ENCODE results near the gene KYNU. TPM values are rescaled to one million over a fixed set of nuclear protein-coding genes. Genes with fewer than 3 reads are reported as not detected.

The KYNU gene
- total RNA-seq, 1 donor from 2014 or later = 34.5 TPM

DNA sequence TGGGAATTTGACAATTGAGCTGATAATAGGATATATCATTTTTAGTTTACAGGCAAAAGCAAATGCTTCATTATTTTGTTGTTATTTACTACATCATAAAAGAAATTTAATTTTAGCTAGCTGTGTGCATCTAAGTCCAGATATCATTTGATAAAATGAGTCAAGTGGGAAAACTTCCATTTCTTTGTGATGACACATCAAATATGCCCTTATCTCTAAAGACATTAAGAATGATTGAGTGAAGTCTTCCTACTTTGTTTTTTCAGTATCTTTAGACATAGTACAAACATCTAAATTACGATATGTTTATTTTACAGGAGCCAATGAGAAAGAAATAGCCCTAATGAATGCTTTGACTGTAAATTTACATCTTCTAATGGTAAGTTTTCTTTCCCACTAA, 77.0 kb downstream of the KYNU start:
- H3K4me1 ChIP-seq = no peaks in the 10 kb centered on the region
- H3K36me3 ChIP-seq = no peaks in the 10 kb centered on the region
- no peak for DNase-seq
- H3K4me3 ChIP-seq = no peak overlapping the region
- TF ChIP-seq, protein P1, sequence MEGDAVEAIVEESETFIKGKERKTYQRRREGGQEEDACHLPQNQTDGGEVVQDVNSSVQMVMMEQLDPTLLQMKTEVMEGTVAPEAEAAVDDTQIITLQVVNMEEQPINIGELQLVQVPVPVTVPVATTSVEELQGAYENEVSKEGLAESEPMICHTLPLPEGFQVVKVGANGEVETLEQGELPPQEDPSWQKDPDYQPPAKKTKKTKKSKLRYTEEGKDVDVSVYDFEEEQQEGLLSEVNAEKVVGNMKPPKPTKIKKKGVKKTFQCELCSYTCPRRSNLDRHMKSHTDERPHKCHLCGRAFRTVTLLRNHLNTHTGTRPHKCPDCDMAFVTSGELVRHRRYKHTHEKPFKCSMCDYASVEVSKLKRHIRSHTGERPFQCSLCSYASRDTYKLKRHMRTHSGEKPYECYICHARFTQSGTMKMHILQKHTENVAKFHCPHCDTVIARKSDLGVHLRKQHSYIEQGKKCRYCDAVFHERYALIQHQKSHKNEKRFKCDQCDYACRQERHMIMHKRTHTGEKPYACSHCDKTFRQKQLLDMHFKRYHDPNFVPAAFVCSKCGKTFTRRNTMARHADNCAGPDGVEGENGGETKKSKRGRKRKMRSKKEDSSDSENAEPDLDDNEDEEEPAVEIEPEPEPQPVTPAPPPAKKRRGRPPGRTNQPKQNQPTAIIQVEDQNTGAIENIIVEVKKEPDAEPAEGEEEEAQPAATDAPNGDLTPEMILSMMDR (IDR thresholded peaks at IDR 0.05) = no peak
- ATAC-seq = no peak
- no peak overlapping the region for H3K27ac ChIP-seq
- H3K27me3 ChIP-seq = no peaks in the 10 kb centered on the region
- no peaks in the 10 kb centered on the region for H3K9me3 ChIP-seq
- intact Hi-C loops (cut with DNase I) = no loop called here

- no peak for ATAC-seq
- H3K4me1 ChIP-seq = no peaks in the 10 kb centered on the region
- H3K9me3 ChIP-seq = no peaks in the 10 kb centered on the region
- H3K27ac ChIP-seq = no peak overlapping the region
- no peak overlapping the region for H3K4me3 ChIP-seq
- H3K36me3 ChIP-seq = no peaks in the 10 kb centered on the region
- H3K27me3 ChIP-seq = no peaks in the 10 kb centered on the region
- TF ChIP-seq, protein P1 (IDR thresholded peaks at IDR 0.05) = no peak
- DNase-seq = no peak
- intact Hi-C loops (cut with DNase I) = no loop called here
Observed at GRCh38 chr2:142957144-142957543, 79.7 kb downstream of the KYNU start.

DNA sequence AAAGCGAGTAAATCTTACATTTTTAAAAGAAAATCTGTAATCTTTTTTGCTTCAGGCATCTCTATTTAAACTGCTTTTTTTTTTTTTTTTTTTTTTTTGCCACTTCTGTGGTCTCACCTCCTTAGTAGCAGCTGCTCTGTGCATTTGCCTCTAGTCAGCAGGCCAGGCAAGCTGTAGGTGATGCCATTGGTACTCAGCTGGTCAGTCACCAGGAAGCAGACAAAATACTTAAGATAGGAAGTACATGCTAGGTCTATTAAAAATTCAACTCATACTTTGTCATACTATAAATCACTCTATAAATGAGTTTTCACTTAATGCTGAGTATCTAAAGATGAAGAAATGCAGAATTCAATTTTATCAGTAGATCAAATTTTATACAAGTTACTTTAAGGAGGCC, 83.7 kb downstream of the KYNU start:
- Histone ChIP-seq H3K36me3 (no peaks in the 10 kb centered on the region), H3K4me1 (no peaks in the 10 kb centered on the region), H3K4me3 (no peak overlapping the region), H3K9me3 (no peaks in the 10 kb centered on the region), H3K27me3 (no peaks in the 10 kb centered on the region), H3K27ac (no peak overlapping the region)
- ATAC-seq (no peak), DNase-seq (no peak)
- intact Hi-C loops (cut with DNase I) = no loop called here
- TF ChIP-seq, protein P1 (IDR thresholded peaks at IDR 0.05) = no peak

- no peak for ATAC-seq
- Histone ChIP-seq H3K9me3 (no peaks in the 10 kb centered on the region), H3K4me3 (no peak overlapping the region), H3K27me3 (no peaks in the 10 kb centered on the region), H3K36me3 (no peaks in the 10 kb centered on the region), H3K27ac (no peak overlapping the region), H3K4me1 (no peaks in the 10 kb centered on the region)
- TF ChIP-seq, protein P1 (IDR thresholded peaks at IDR 0.05) = no peak
- no peak for DNase-seq
- intact Hi-C loops (cut with DNase I) = no loop called here
Observed at GRCh38 chr2:142965443-142965842, 88.0 kb downstream of the KYNU start.

- DNase-seq (no peak), ATAC-seq (no peak)
- no peak overlapping the region for H3K27ac ChIP-seq
- TF ChIP-seq, protein P1 (IDR thresholded peaks at IDR 0.05) = no peak
- no peaks in the 10 kb centered on the region for H3K9me3 ChIP-seq
- no peaks in the 10 kb centered on the region for H3K4me1 ChIP-seq
- no peaks in the 10 kb centered on the region for H3K27me3 ChIP-seq
- no peak overlapping the region for H3K4me3 ChIP-seq
- intact Hi-C loops (cut with DNase I) = no loop called here
- H3K36me3 ChIP-seq = no peaks in the 10 kb centered on the region
Observed at GRCh38 chr2:142966284-142966683, 88.8 kb downstream of the KYNU start.

- no peaks in the 10 kb centered on the region for H3K27me3 ChIP-seq
- no peak for DNase-seq
- no peak overlapping the region for H3K4me3 ChIP-seq
- TF ChIP-seq, protein P1 (IDR thresholded peaks at IDR 0.05) = no peak
- H3K4me1 ChIP-seq = no peaks in the 10 kb centered on the region
- H3K9me3 ChIP-seq = no peaks in the 10 kb centered on the region
- no peak for ATAC-seq
- intact Hi-C loops (cut with DNase I) = no loop called here
- no peaks in the 10 kb centered on the region for H3K36me3 ChIP-seq
- no peak overlapping the region for H3K27ac ChIP-seq
Observed at GRCh38 chr2:142967060-142967459, 89.6 kb downstream of the KYNU start.
